ENCODE data around the gene MCTS1.

GRCh38 chrX:120612086-120612485, 8.2 kb downstream of the MCTS1 start:
- TF ChIP-seq TAF1 (IDR thresholded peaks at IDR 0.05; ENCODE audit: low read depth, low read length) (no peak), POLR2A (IDR thresholded peaks at IDR 0.05; ENCODE audit: low read depth, low read length) (no peak), POLR2AphosphoS5 (IDR thresholded peaks at IDR 0.05; ENCODE audit: low read depth, low read length) (no peak), SPI1 (IDR thresholded peaks at IDR 0.05; ENCODE audit: low read depth, low read length) (no peak)

Data from GM12891 (cell line).